HG02938 (cell line): ENCODE measurements around the gene SNX9.
A peak's percentile ranks its signal among the peaks of the same experiment; 100 is the strongest.
"Not testable (repeated sequence)": the region's sequence is repeated elsewhere in the genome, so short reads cannot be mapped to it uniquely, and the experiment has no call there.

Experiments
- ATAC-seq: cut with Tn5 transposase; IDR thresholded peaks from one replicate; pipeline ENCODE4 v1.9.1; 2021; ENCODE audit warnings: mild to moderate bottlenecking, moderate library complexity; ENCODE audit not compliant: unreplicated experiment

SNX9 gene

GRCh38 chr6:157830354-157831017 is 7.4 kb downstream of the SNX9 start:
- peak; percentile 92 for ATAC-seq

- ATAC-seq: peak; percentile 8
These were observed 7.9 kb downstream of the SNX9 start for GRCh38 chr6:157831018-157831369.

GRCh38 chr6:157831424-157832249 is 8.6 kb downstream of the SNX9 start:
- ATAC-seq: no peak

GRCh38 chr6:157832250-157832967 is 9.4 kb downstream of the SNX9 start:
- ATAC-seq: no peak

GRCh38 chr6:157834549-157834948 is 11.5 kb downstream of the SNX9 start:
- ATAC-seq: no peak

GRCh38 chr6:157838718-157839430 is 15.8 kb downstream of the SNX9 start:
- no peak for ATAC-seq

GRCh38 chr6:157839606-157840005 is 16.6 kb downstream of the SNX9 start:
- ATAC-seq: no peak

- no peak for ATAC-seq
These were observed 17.2 kb downstream of the SNX9 start for GRCh38 chr6:157840261-157840660.

- no peak for ATAC-seq
These were observed 17.7 kb downstream of the SNX9 start for GRCh38 chr6:157840776-157841175.

GRCh38 chr6:157841211-157841840 is 18.3 kb downstream of the SNX9 start:
- ATAC-seq: peak; percentile 87

GRCh38 chr6:157842212-157842611 is 19.2 kb downstream of the SNX9 start:
- no peak for ATAC-seq

GRCh38 chr6:157844196-157844595 is 21.1 kb downstream of the SNX9 start:
- ATAC-seq: not testable (repeated sequence)

- no peak for ATAC-seq
These were observed 22.6 kb downstream of the SNX9 start for GRCh38 chr6:157845493-157846259.

GRCh38 chr6:157847846-157848245 is 24.8 kb downstream of the SNX9 start:
- no peak for ATAC-seq

GRCh38 chr6:157848693-157849092 is 25.6 kb downstream of the SNX9 start:
- no peak for ATAC-seq

- no peak for ATAC-seq
These were observed 26.4 kb downstream of the SNX9 start for GRCh38 chr6:157849288-157850017.

- no peak for ATAC-seq
These were observed 27.0 kb downstream of the SNX9 start for GRCh38 chr6:157850030-157850429.

- ATAC-seq: no peak
These were observed 30.2 kb downstream of the SNX9 start for GRCh38 chr6:157853018-157853805.
